PFSK-1 (cell line): Measurements from ENCODE around the gene CUEDC1.

ENCODE experiments used
- POLR2AphosphoS5 ChIP-seq: IDR thresholded peaks from 2 replicates; pipeline ENCODE4 v1.6.1; 2012; ENCODE audit warnings: low read depth, mild to moderate bottlenecking, control low read depth, low read length, moderate library complexity
- TF ChIP-seq, protein P1 (sequence below), 2 experiments: IDR thresholded peaks; 2 replicates each; pipeline versions ENCODE4 v1.6.1 to v1.8.0; 2011 to 2012; ENCODE audit warnings: low read depth in 2 of 2, low read length in 2 of 2, control low read depth in 1 of 2, inconsistent platforms in 1 of 2, mild to moderate bottlenecking in 1 of 2, moderate library complexity in 1 of 2; ENCODE audit not compliant: insufficient read depth in 1 of 2

DNA sequence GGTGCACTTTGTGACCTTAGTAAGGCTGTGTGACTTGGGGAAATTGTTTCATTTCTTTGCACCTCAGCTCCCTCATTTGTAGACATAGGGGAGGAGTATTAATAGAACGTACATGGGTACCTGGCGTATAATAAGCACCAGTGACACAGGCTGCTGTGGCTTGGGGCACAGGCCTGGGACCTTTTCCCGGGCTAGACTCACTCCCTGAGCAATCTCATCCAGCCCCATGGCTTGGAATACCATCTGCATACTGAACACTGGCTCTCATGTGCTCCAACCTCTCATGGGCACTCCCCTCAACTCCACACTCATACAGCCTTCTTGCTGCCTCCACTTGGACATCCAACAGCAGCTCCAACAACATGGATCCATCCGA is 64.4 kb downstream of the CUEDC1 start:
- no peak for TF ChIP-seq POLR2AphosphoS5
- TF ChIP-seq, protein P1, sequence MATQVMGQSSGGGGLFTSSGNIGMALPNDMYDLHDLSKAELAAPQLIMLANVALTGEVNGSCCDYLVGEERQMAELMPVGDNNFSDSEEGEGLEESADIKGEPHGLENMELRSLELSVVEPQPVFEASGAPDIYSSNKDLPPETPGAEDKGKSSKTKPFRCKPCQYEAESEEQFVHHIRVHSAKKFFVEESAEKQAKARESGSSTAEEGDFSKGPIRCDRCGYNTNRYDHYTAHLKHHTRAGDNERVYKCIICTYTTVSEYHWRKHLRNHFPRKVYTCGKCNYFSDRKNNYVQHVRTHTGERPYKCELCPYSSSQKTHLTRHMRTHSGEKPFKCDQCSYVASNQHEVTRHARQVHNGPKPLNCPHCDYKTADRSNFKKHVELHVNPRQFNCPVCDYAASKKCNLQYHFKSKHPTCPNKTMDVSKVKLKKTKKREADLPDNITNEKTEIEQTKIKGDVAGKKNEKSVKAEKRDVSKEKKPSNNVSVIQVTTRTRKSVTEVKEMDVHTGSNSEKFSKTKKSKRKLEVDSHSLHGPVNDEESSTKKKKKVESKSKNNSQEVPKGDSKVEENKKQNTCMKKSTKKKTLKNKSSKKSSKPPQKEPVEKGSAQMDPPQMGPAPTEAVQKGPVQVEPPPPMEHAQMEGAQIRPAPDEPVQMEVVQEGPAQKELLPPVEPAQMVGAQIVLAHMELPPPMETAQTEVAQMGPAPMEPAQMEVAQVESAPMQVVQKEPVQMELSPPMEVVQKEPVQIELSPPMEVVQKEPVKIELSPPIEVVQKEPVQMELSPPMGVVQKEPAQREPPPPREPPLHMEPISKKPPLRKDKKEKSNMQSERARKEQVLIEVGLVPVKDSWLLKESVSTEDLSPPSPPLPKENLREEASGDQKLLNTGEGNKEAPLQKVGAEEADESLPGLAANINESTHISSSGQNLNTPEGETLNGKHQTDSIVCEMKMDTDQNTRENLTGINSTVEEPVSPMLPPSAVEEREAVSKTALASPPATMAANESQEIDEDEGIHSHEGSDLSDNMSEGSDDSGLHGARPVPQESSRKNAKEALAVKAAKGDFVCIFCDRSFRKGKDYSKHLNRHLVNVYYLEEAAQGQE (IDR thresholded peaks at IDR 0.05; ENCODE audit: insufficient read depth in 1 of 2, low read depth in 2 of 2, low read length in 2 of 2): no peak
